Caco-2 (cell line): ENCODE measurements around the gene ALG12. TPM values are rescaled to one million over a fixed set of nuclear protein-coding genes. Genes with fewer than 3 reads are reported as not detected.

Source experiments
- BruUV-seq: library from RNA; stranded (reverse); fragments of 400-500 nt; replicated peaks from 2 replicates; lab custom pipeline; 2021; lab: Mats Ljungman, UMichigan
- CTCF ChIA-PET: fragments of 300-600 bp; sonication (Branson Sonifier 250); formaldehyde crosslinking; loops from one replicate; lab custom pipeline; 2022; ENCODE audit warnings: antibody characterized with exemption; lab: Charles Lee
- POLR2A ChIA-PET: fragments of 300-600 bp; sonication (Branson Sonifier 250); formaldehyde crosslinking; loops from one replicate; lab custom pipeline; 2022; ENCODE audit warnings: antibody characterized with exemption; lab: Charles Lee
- DNase-seq, 2 experiments: peaks; one replicate each; pipeline versions ENCODE4 v3.0.0 to v3.0.0-alpha.2; 2020 to 2022
- H3K27me3 ChIP-seq: replicated peaks from 2 replicates; pipeline ENCODE4 v1.6.0; 2011; ENCODE audit warnings: low read length; ENCODE audit not compliant: control insufficient read depth, insufficient read depth
- H3K36me3 ChIP-seq: 2 replicates; pipeline ENCODE4 v1.5.1; 2011; ENCODE audit warnings: low read length; ENCODE audit not compliant: control insufficient read depth, insufficient read depth
- H3K4me1 ChIP-seq: fragments of 250-450 bp; sonication (Bioruptor Pico); 2 replicates; pipeline ENCODE4 v1.5.1; 2020; ENCODE audit warnings: mild to moderate bottlenecking
- H3K4me3 ChIP-seq: 2 replicates; pipeline ENCODE4 v1.5.1; 2011; ENCODE audit warnings: low read depth, mild to moderate bottlenecking, control low read depth, low read length
- H3K9me3 ChIP-seq: fragments of 250-450 bp; sonication (Bioruptor Pico); 2 replicates; pipeline ENCODE4 v1.5.1; 2020; ENCODE audit warnings: mild to moderate bottlenecking, moderate library complexity
- H3K27ac Mint-ChIP-seq: one replicate; pipeline ENCODE4 v1.8.0; 2022; ENCODE audit warnings: mixed read lengths; ENCODE audit not compliant: unreplicated experiment
- H3K27me3 Mint-ChIP-seq: one replicate; pipeline ENCODE4 v1.8.0; 2022; ENCODE audit warnings: mixed read lengths; ENCODE audit not compliant: insufficient read depth, unreplicated experiment
- H3K36me3 Mint-ChIP-seq: one replicate; pipeline ENCODE4 v1.8.0; 2022; ENCODE audit warnings: mild to moderate bottlenecking, mixed read lengths; ENCODE audit not compliant: insufficient read depth, unreplicated experiment
- H3K4me1 Mint-ChIP-seq: one replicate; pipeline ENCODE4 v1.8.0; 2022; ENCODE audit warnings: low read depth, mixed read lengths; ENCODE audit not compliant: unreplicated experiment
- H3K4me3 Mint-ChIP-seq: one replicate; pipeline ENCODE4 v1.8.0; 2022; ENCODE audit warnings: mild to moderate bottlenecking, moderate library complexity, mixed read lengths; ENCODE audit not compliant: unreplicated experiment
- H3K9me3 Mint-ChIP-seq: one replicate; pipeline ENCODE4 v1.8.0; 2022; ENCODE audit warnings: mixed read lengths; ENCODE audit not compliant: unreplicated experiment
- CTCF ChIP-seq, 2 experiments: fragments of 200-600 bp in 1 of 2; IDR thresholded peaks; 1 replicate in 1 of 2; 2 replicates in 1 of 2; pipeline versions ENCODE4 v1.5.1 to v1.8.0; 2011 to 2022; ENCODE audit warnings: antibody characterized with exemption in 1 of 2, control low read depth in 1 of 2, inconsistent platforms in 1 of 2, low read depth in 1 of 2, low read length in 1 of 2, mild to moderate bottlenecking in 1 of 2, moderate library complexity in 1 of 2; ENCODE audit not compliant: insufficient read depth in 1 of 2, severe bottlenecking in 1 of 2, unreplicated experiment in 1 of 2
- intact Hi-C: fragments of 100-400 bp; cut with micrococcal nuclease; formaldehyde crosslinking; loops from one replicate; pipeline ENCODE4 v1.10.0; 2022; ENCODE audit not compliant: unreplicated experiment
- total RNA-seq: library from RNA; stranded (reverse); gene quantifications from 2 replicates; pipeline ENCODE4 v1.2.3, GENCODE V29; 2022

Gene ALG12
- total RNA-seq, 1 experiment from 2014 or later, result 35.7 TPM

GRCh38 chr22:49907807-49908206 lies 10.4 kb downstream of the ALG12 start:
- H3K36me3 Mint-ChIP-seq, result peaks cover 28% of the 10 kb centered on the region
- H3K27me3 Mint-ChIP-seq, result no peaks in the 10 kb centered on the region
- intact Hi-C loops, result no loop called here
- BruUV-seq, result no TSS peak
- no peak for TF ChIP-seq CTCF (IDR thresholded peaks at IDR 0.05; ENCODE audit: insufficient read depth in 1 of 2, low read depth in 1 of 2, low read length in 1 of 2, severe bottlenecking in 1 of 2, unreplicated experiment in 1 of 2)
- Histone ChIP-seq H3K4me1 (no peaks in the 10 kb centered on the region), H3K36me3 (peaks cover 1% of the 10 kb centered on the region; the same call in 1 of the 2 replicates), H3K4me3 (no peak overlapping the region), H3K9me3 (no peaks in the 10 kb centered on the region), H3K27me3 (no peaks in the 10 kb centered on the region)
- no peak overlapping the region for H3K27ac Mint-ChIP-seq
- no peak overlapping the region for H3K4me3 Mint-ChIP-seq
- no peaks in the 10 kb centered on the region for H3K4me1 Mint-ChIP-seq
- ChIA-PET POLR2A (no interaction called here), CTCF (no interaction called here)
- no peak for DNase-seq
- no peaks in the 10 kb centered on the region for H3K9me3 Mint-ChIP-seq

GRCh38 chr22:49906799-49907290 lies 11.4 kb downstream of the ALG12 start:
- Mint-ChIP-seq H3K27ac (no peak overlapping the region), H3K9me3 (no peaks in the 10 kb centered on the region), H3K4me1 (no peaks in the 10 kb centered on the region), H3K27me3 (no peaks in the 10 kb centered on the region), H3K4me3 (no peak overlapping the region), H3K36me3 (peaks cover 27% of the 10 kb centered on the region)
- CTCF ChIA-PET, result no interaction called here
- H3K4me3 ChIP-seq, result no peak overlapping the region
- POLR2A ChIA-PET, result no interaction called here
- H3K4me1 ChIP-seq, result no peaks in the 10 kb centered on the region
- H3K36me3 ChIP-seq, result peaks cover 1% of the 10 kb centered on the region
- no peak for TF ChIP-seq CTCF (IDR thresholded peaks at IDR 0.05; ENCODE audit: insufficient read depth in 1 of 2, low read depth in 1 of 2, low read length in 1 of 2, severe bottlenecking in 1 of 2, unreplicated experiment in 1 of 2)
- no peak for DNase-seq
- no peaks in the 10 kb centered on the region for H3K9me3 ChIP-seq
- BruUV-seq, result no TSS peak
- H3K27me3 ChIP-seq, result no peaks in the 10 kb centered on the region
- intact Hi-C loops, result no loop called here

GRCh38 chr22:49906071-49906798 lies 12.0 kb downstream of the ALG12 start:
- no peak for DNase-seq
- peaks cover 34% of the 10 kb centered on the region for H3K36me3 Mint-ChIP-seq
- H3K27ac Mint-ChIP-seq, result no peak overlapping the region
- H3K4me3 Mint-ChIP-seq, result no peak overlapping the region
- no TSS peak for BruUV-seq
- no peak for TF ChIP-seq CTCF (IDR thresholded peaks at IDR 0.05; ENCODE audit: insufficient read depth in 1 of 2, low read depth in 1 of 2, low read length in 1 of 2, severe bottlenecking in 1 of 2, unreplicated experiment in 1 of 2)
- H3K4me3 ChIP-seq, result no peak overlapping the region
- CTCF ChIA-PET, result interaction anchor here (0.6 kb wide), 1 partner anchor 100 kb away, joined by 4 read pairs; no protein-coding TSS in a partner anchor
- no peaks in the 10 kb centered on the region for H3K4me1 Mint-ChIP-seq
- H3K27me3 Mint-ChIP-seq, result no peaks in the 10 kb centered on the region
- no peaks in the 10 kb centered on the region for H3K27me3 ChIP-seq
- peaks cover 1% of the 10 kb centered on the region for H3K36me3 ChIP-seq
- H3K4me1 ChIP-seq, result no peaks in the 10 kb centered on the region
- H3K9me3 Mint-ChIP-seq, result no peaks in the 10 kb centered on the region
- no peaks in the 10 kb centered on the region for H3K9me3 ChIP-seq
- intact Hi-C loops, result no loop called here
- POLR2A ChIA-PET, result no interaction called here
